Activated CD8-positive, alpha-beta memory T cell treated with anti-CD3 and anti-CD28 coated beads for 4 hours (primary cell): ENCODE measurements around the gene LGALS9B.
"Not testable (repeated sequence)": the region's sequence is repeated elsewhere in the genome, so short reads cannot be mapped to it uniquely, and the experiment has no call there.

Experiments
- DNase-seq, 2 donors: peaks; one replicate each; pipeline ENCODE4 v3.0.0-alpha.2; 2020; ENCODE audit warnings: low read depth in 2 of 2

Gene LGALS9B

GRCh38 chr17:20467447-20467846 is at the start of gene LGALS9B:
TSS of gene LGALS9B (minus strand) at chr17:20467539. CDS start at chr17:20467470, 69 bp downstream.
- not testable (repeated sequence) for DNase-seq

GRCh38 chr17:20516986-20517385 is 49.6 kb upstream of the LGALS9B start:
- not testable (repeated sequence) for DNase-seq

DNA sequence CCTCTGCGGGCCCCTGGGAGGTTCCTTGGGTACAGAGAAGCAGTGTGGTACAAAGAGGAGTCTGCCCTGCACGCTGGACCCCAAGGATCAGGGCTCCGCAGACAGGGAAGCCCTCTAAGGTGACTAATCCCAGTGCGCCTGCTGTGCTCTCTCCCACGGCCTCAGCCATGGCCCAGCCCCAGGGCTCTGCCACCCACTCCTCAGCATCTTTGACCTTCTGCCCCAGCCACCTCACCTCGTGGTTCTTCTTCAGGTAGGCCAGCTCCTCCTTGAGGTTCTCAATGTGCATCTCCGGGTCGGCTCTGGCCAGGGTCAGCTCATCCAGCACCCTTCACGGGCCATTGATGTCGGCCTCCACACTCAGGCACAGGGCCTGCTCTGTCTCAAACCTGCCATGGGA is 47.8 kb upstream of the LGALS9B start:
- not testable (repeated sequence) for DNase-seq

DNA sequence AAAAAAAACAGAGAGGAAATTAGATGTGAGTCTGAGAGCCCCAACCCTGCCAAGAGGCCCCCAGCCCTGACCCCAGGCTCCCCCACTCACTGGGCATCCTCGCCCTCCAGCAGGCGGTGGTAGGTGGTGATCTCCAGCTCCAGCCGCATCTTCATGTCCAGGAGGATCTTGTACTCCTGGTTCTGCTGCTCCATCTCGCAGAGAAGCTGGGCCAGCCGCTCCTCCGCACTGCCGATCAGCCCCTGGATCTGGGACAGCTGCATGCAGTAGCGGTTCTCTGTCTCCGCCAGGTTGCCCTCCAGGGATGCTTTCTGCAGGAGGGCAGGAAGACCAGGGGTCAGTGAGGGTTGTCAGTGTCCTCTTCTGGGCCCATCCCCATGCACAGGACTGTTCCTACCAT is 46.2 kb upstream of the LGALS9B start:
- DNase-seq: not testable (repeated sequence)

DNA sequence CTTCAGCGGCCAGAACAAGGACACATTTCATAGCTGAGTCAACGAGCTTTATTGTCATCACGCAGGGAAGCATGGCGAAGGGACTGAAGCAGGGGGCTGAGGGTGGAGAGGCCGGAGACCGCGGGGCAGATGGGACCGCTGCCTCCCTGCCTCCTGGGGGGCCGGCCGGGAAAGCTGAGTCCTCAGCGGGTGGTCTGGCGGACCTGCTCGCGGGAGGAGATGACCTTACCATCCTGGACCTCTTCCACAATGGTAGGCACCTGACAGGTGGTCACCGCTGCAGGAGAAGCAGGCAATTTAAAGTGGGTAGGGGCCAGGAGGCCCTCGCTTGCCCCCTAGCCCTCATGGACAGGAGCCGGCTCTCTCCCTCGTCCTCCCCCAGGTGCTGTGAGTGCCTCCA is 45.0 kb upstream of the LGALS9B start:
- not testable (repeated sequence) for DNase-seq

GRCh38 chr17:20511778-20512177 is 44.4 kb upstream of the LGALS9B start:
- not testable (repeated sequence) for DNase-seq

- not testable (repeated sequence) for DNase-seq
These were observed 38.0 kb upstream of the LGALS9B start for GRCh38 chr17:20505333-20505732.

DNA sequence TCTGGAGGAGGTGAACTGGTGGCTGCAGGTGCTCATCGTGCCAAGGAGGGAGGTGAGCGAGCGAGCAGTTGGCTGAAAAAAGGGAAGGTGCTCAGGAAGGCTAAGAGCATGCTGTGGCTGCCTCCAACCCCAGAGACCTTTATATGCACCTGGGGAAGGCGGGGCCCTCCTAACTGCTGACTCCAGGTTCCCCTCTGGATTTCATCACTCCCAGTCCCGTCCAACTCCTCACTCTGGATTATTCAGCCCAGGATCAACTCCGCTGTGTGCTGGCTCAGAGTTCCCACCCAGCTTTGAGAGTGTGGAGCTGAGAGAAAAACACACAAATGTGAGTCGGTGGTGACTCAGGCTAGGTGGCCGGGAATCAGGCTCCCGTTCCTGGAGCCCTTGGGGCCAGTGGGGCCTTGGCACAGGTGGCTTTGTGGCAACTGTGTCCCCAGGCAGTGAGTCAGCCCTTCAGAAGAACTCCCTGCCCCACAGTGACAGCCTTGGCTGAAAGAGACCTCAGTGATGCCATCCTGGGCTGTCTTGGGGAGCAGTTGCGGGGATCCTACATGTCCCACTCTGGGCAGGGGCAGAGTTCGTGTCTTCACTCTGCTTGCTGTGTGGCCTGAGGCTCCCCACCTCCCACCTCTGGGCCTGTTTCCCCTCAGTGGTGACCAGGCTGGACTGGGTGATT is 37.2 kb upstream of the LGALS9B start:
- not testable (repeated sequence) for DNase-seq

GRCh38 chr17:20501896-20502295 is 34.6 kb upstream of the LGALS9B start:
- not testable (repeated sequence) for DNase-seq

DNA sequence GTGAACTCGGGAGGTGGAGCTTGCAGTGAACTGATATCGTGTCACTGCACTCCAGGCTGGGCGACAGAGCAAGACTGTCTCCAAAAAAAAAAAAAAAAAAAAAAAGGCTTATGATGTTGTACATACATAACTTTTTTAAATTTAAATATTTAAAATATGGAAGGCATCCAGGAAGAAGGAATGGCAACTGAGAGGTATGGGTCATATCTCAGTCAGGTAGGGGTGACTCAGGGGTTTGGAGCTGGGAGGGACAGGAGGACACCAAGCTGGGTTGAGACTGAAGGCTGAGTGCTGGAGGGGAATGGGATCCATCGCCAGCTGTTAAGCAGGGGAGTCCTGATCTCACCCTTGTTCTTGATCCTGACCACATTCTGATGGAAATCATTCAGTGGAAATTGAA is 33.0 kb upstream of the LGALS9B start:
- not testable (repeated sequence) for DNase-seq

DNA sequence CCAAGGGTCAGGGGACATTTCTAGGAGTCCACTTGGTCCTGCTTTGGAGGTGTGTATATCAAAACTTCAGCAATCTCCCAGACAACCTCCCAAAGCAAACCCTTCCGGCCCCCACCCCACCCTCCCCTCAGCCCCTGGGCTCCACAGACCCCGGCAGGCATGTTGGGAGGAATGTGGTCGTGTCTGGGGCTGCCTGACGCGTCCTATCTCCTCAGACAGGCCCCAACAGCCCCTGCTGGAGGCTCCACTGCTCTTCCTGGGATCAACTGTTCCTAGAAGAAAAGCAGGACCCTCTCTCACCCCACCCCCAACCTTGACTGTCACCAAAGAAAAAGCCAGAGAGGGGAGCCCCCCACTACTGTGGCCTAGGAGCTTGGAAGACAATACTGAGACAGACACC is 28.1 kb upstream of the LGALS9B start:
- DNase-seq: not testable (repeated sequence)

GRCh38 chr17:20494735-20495134 is 27.4 kb upstream of the LGALS9B start:
- DNase-seq: not testable (repeated sequence)

DNA sequence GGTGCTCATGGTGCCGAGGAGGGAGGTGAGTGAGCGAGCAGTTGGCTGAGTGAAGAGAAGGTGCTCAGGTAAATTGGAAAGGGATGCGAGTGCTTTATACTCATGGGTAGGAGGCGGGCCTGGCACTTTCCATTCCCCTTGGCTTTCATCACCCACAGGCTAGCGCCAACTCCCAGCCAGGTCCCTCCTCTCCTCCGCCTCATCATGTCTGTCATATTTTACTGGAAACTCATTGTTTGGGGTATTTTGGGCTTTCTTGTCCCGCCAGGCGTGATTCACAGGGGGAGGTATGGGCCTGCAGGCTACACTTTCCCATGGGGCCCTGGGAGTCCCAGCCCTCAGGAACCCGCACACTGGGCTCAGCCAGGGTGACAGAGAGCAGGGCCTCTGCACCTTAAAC is 26.8 kb upstream of the LGALS9B start:
- not testable (repeated sequence) for DNase-seq

GRCh38 chr17:20492971-20493370 is 25.6 kb upstream of the LGALS9B start:
- not testable (repeated sequence) for DNase-seq

DNA sequence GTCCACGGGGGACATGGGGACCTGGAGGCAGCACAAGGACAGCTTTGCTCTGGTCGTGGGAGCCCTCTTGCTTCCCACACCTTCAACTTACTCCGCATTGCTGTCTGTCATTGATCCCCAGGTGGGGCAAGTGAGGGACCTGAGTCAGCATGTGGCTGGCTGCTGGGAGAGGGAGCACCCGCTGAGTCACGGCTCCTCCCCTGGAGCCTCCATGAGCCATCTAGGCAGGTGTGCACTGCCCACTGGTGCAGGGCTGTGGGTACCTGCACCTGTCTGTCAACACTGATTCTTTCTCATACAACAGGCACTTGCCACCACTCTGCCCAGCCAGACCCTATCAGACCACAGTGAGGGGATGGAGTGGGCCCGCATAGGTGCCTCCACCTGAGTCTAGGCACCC is 24.8 kb upstream of the LGALS9B start:
- not testable (repeated sequence) for DNase-seq

- not testable (repeated sequence) for DNase-seq
These were observed 17.6 kb upstream of the LGALS9B start for GRCh38 chr17:20484930-20485329.

DNA sequence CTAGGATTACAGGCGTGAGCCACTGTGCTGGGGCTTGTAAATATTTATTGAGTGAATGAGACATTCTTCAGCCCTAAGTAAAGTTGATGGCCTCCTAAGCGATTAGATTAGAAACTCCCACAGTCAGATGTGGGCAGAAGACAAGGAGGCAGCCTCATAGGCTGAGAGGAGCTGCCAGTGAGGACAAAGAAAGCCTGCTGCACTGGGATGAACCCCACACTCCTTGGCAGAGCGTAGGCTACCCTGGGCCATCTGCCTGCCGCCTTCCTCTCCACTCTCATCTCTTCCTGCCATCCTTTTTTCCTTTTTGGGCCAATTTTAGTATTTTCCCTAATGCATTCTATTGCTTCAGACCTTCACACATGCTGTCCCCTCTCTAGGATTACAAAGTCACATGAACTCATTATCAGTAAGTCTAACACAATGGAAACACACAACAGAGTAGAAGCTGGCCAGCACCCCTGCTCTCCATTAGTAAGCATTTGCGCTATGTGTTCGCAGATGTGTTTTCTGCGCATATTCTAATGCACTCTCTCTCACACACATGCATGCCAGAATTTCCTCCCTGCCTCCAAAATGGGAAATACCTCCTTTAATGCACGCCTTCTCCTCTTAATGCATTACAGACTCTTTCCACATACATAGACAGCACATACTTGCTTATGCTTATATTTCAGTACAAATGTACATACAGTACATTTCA is 12.7 kb upstream of the LGALS9B start:
- not testable (repeated sequence) for DNase-seq

DNA sequence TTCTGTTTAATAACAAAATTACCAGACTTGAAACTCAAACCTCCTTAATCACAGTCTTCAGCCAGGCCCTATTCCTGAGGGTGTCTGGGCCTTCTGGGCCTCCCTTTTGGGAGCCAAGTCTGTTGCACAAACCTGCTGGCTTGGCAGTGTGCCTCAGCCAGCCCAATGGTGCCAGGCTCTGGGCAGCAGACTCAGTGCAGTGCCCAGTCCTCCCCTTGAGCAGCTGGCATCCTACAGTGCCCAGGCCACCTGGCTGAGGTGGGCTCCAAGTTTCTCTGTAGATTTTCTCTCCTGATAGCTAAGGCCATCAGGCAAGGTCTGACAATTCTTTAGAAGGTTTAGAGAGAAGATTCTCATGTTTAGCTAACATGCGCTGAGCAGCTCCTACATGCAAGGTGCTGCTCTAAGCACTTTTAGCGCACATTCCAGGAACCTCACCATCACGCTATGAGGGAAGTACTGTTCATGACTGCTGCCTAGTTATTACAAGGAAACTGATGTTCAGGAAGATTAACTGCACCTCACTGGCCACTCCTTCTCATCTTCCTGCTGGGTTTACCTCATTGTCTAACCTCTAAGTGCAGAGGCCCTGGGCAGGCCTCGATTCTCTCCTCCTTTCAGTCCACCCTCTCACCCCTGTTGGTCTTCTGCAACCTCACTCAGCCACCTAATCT is 10.2 kb upstream of the LGALS9B start:
- not testable (repeated sequence) for DNase-seq

DNA sequence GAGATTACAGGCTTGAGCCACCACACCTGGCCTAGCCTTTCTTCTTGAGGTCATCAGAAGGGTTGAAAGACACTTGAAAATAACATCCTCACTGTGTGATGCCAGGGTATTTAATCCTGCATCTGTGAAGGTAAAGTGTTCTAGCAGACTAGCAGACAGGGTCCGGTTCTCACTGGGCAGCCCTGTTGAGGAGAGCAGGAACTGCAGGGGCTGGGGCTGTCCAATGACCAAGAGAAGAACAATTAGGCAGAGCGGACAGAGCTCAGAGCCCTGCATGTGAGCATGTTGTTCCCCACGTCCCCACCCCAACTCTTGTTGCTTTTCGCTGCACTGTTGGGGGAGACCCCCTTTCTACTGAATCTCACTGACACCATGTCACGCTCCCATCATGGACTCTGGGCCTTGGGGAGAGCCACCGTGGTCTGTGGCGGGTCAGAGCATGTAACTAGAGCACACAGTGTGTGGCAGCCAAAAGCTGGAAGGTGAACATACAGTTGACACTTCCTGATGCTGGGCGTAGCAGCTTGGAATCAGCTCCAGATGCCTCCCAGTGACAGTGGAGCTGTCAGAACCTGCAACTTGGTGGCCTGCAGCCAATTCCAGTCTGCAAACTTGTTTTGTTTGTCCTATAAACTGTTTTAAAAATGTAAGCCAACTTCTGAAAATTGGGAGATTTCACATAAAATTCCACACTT is 7.9 kb upstream of the LGALS9B start:
- not testable (repeated sequence) for DNase-seq

GRCh38 chr17:20474081-20474480 is 6.7 kb upstream of the LGALS9B start:
- DNase-seq: not testable (repeated sequence)

- DNase-seq: not testable (repeated sequence)
These were observed 2.6 kb upstream of the LGALS9B start for GRCh38 chr17:20469946-20470345.

- not testable (repeated sequence) for DNase-seq
These were observed 1.8 kb upstream of the LGALS9B start for GRCh38 chr17:20469107-20469506.
